ENCODE measurements around the gene TMOD2. TPM values are rescaled to one million over a fixed set of nuclear protein-coding genes. Genes with fewer than 3 reads are reported as not detected.

TMOD2 gene
- 10 to 100 TPM; 10.9 to 12.8 TPM for total RNA-seq

DNA sequence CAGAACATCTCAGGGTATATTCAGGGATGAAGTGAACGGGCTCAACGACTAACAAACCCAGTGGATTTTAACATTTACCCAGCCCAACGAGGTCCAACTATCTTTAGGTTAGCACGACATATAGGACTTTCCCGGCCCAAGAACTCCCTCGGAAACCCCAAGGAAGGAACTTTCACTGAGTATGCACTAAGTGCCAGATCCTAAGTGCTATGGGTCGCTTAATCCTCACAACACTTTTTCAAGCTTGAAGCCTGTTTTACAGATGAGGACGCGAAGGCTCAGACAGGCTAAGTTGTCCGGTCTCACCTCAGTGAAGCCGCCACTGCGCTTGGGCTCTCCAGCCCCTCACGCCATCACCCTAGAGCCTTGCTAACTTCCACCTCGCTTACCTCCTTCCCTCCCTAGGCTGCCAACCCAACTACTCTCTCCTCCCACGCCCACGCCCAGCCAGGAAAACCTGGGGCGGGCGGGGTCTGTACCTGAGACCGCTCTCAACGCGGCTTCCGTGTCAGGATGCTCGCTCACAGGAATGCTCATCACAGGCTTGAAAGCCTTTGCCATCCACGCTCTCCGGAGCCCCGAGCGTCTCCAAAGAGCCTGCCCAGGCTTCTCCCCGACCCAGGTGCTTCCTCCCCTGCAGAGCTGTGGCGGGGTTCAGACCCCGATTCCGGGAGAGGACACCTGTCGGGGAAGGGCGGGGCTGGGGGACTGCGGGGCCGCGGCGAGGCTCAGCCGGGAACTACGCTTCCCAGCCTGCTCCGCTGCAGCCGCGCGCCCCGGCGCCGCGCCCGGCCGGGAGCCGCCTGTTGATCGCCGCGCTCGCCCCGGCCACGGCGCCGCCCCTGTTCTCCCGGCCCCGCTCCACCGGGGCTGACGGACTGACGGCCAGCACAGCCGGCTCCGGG is at the start of gene TMOD2:
Gene TMOD2 (plus strand): TSS at position 806 of the 905 bp plus-strand sequence. CDS start 14,845 bp downstream, outside the sequence.
- Mint-ChIP-seq H3K36me3 (ENCODE audit: low read depth) (peaks cover 18% of the 10 kb centered on the region), H3K4me1 (peaks cover 38% of the 10 kb centered on the region), H3K4me3 (peak within 1 kb of the TSS; percentile 82), H3K27me3 (peaks cover 38% of the 10 kb centered on the region), H3K9me3 (peaks cover 9% of the 10 kb centered on the region), H3K27ac (no peak within 1 kb of the TSS)
- peak; percentile 42 for DNase-seq
- POLR2A ChIA-PET = no interaction called here
- CTCF ChIA-PET = interaction anchor here (1.0 to 2.0 kb wide), 2 partner anchors 10 to 15 kb away, joined by 3 to 8 read pairs; partner anchors contain the start of gene LYSMD2

DNA sequence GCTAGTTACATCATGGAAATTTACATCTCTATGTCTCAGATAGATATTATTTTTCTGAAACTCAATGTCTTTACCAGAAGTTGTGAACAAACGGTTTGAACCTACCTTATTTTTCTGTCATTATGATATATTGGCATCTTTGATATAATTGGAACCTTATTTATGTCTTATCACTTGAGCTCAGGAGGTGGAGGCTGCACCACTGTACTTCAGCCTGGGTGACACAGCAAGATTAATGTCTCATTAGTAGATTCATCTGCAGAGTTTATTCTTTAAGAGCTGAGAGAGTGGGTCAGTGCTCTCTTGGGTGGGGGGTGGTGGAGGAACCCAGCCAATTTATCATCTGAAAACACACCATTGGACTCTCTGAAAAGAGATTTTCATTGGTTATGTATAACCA is 48.7 kb upstream of the TMOD2 start:
- no peak overlapping the region for H3K4me3 Mint-ChIP-seq
- H3K27me3 Mint-ChIP-seq = peaks cover 29% of the 10 kb centered on the region
- no peaks in the 10 kb centered on the region for H3K4me1 Mint-ChIP-seq
- no peaks in the 10 kb centered on the region for H3K36me3 Mint-ChIP-seq (ENCODE audit: low read depth)
- DNase-seq = no peak
- H3K9me3 Mint-ChIP-seq = no peaks in the 10 kb centered on the region
- no peak overlapping the region for H3K27ac Mint-ChIP-seq
- ChIA-PET POLR2A (no interaction called here), CTCF (interaction anchor here (0.6 kb wide), 1 partner anchor 1641 kb away, joined by 4 read pairs; no protein-coding TSS in a partner anchor)

DNA sequence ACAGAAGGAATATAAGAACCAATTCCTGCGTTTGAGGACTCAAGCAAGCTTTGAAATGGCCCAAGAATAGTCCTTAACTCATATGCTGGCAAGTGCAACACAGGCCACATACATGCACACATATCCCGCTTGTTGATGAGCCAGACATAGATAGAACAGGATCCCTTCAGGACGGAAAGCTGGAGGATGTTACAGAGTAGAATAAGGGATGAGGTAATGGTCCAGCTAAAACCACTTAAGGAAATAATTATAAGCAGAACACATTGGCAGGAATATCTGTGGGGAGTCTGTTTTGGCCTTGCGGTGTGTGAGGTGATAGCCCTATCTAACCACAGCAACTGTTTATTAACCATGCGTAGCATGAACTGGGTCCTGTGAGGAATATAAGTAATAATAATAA is 45.1 kb upstream of the TMOD2 start:
- ChIA-PET CTCF (no interaction called here), POLR2A (no interaction called here)
- Mint-ChIP-seq H3K4me1 (no peaks in the 10 kb centered on the region), H3K36me3 (ENCODE audit: low read depth) (no peaks in the 10 kb centered on the region), H3K4me3 (no peak overlapping the region), H3K27ac (no peak overlapping the region), H3K27me3 (peaks cover 11% of the 10 kb centered on the region), H3K9me3 (no peaks in the 10 kb centered on the region)
- DNase-seq = no peak

- CTCF ChIA-PET = no interaction called here
- POLR2A ChIA-PET = no interaction called here
- Mint-ChIP-seq H3K4me1 (no peaks in the 10 kb centered on the region), H3K27ac (no peak overlapping the region), H3K36me3 (ENCODE audit: low read depth) (no peaks in the 10 kb centered on the region), H3K4me3 (no peak overlapping the region), H3K27me3 (peaks cover 11% of the 10 kb centered on the region), H3K9me3 (no peaks in the 10 kb centered on the region)
- no peak for DNase-seq
Measured at GRCh38 chr15:51706926-51707608, 44.3 kb upstream of the TMOD2 start.

GRCh38 chr15:51708013-51708412 is 43.4 kb upstream of the TMOD2 start:
- CTCF ChIA-PET = no interaction called here
- Mint-ChIP-seq H3K4me3 (no peak overlapping the region), H3K36me3 (ENCODE audit: low read depth) (no peaks in the 10 kb centered on the region), H3K27me3 (peaks cover 3% of the 10 kb centered on the region), H3K9me3 (no peaks in the 10 kb centered on the region), H3K27ac (no peak overlapping the region), H3K4me1 (no peaks in the 10 kb centered on the region)
- no peak for DNase-seq
- POLR2A ChIA-PET = no interaction called here

GRCh38 chr15:51709031-51709430 is 42.4 kb upstream of the TMOD2 start:
- H3K4me1 Mint-ChIP-seq = no peaks in the 10 kb centered on the region
- H3K27ac Mint-ChIP-seq = no peak overlapping the region
- peaks cover 3% of the 10 kb centered on the region for H3K27me3 Mint-ChIP-seq
- DNase-seq = no peak
- no peak overlapping the region for H3K4me3 Mint-ChIP-seq
- CTCF ChIA-PET = no interaction called here
- POLR2A ChIA-PET = no interaction called here
- H3K36me3 Mint-ChIP-seq (ENCODE audit: low read depth) = no peaks in the 10 kb centered on the region
- H3K9me3 Mint-ChIP-seq = no peaks in the 10 kb centered on the region

GRCh38 chr15:51714162-51714561 is 37.2 kb upstream of the TMOD2 start:
- DNase-seq = no peak
- ChIA-PET CTCF (no interaction called here), POLR2A (no interaction called here)
- peaks cover 2% of the 10 kb centered on the region for H3K36me3 Mint-ChIP-seq (ENCODE audit: low read depth)
- H3K4me1 Mint-ChIP-seq = no peaks in the 10 kb centered on the region
- no peak overlapping the region for H3K4me3 Mint-ChIP-seq
- no peak overlapping the region for H3K27ac Mint-ChIP-seq
- no peaks in the 10 kb centered on the region for H3K27me3 Mint-ChIP-seq
- no peaks in the 10 kb centered on the region for H3K9me3 Mint-ChIP-seq

DNA sequence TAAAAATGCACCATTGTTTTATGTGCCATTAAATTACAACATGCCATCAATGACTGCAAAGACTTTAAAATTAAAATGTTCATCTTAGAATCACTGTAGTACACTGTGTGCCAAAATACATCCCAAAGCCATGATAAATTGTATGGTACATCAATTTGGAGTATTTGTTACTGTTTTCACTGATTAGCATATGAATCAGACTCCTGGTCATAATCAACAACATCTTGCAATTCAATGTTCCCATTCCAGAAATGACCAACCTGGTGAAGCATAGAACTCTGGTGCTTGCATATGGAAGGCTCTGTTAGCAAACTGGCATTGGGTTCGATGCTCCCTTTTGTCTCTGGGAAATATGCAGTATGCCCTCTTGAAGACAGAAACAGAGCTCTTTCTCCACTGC is 36.5 kb upstream of the TMOD2 start:
- no peak overlapping the region for H3K27ac Mint-ChIP-seq
- no peak overlapping the region for H3K4me3 Mint-ChIP-seq
- H3K9me3 Mint-ChIP-seq = no peaks in the 10 kb centered on the region
- ChIA-PET POLR2A (no interaction called here), CTCF (no interaction called here)
- H3K4me1 Mint-ChIP-seq = no peaks in the 10 kb centered on the region
- peaks cover 2% of the 10 kb centered on the region for H3K36me3 Mint-ChIP-seq (ENCODE audit: low read depth)
- H3K27me3 Mint-ChIP-seq = no peaks in the 10 kb centered on the region
- no peak for DNase-seq

DNA sequence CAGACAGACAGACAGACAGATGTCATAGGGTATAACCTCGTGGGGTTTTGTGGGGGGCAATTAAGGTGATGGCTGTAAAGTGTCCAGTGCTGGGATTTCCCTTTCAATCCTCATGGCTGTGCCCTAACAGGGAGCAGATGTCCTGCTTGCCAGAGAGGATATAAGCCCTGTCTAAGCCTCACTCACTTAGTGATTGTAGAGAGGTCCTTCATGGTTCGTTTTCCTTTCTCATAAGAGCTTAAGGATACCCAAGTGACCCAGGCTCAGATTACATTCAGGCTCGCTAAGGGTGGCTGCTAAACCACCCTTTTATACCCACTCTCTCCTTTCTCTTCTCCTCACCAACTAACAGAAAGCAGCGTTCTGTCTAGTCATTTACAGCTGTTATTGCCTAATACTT is 33.2 kb upstream of the TMOD2 start:
- DNase-seq = no peak
- Mint-ChIP-seq H3K36me3 (ENCODE audit: low read depth) (peaks cover 22% of the 10 kb centered on the region), H3K27me3 (no peaks in the 10 kb centered on the region), H3K9me3 (no peaks in the 10 kb centered on the region), H3K27ac (no peak overlapping the region), H3K4me3 (no peak overlapping the region), H3K4me1 (peaks cover 4% of the 10 kb centered on the region)
- CTCF ChIA-PET = no interaction called here
- POLR2A ChIA-PET = no interaction called here

- no peak for DNase-seq
- H3K4me1 Mint-ChIP-seq = peaks cover 4% of the 10 kb centered on the region
- H3K36me3 Mint-ChIP-seq (ENCODE audit: low read depth) = peaks cover 25% of the 10 kb centered on the region
- no peaks in the 10 kb centered on the region for H3K9me3 Mint-ChIP-seq
- H3K27ac Mint-ChIP-seq = no peak overlapping the region
- H3K4me3 Mint-ChIP-seq = no peak overlapping the region
- ChIA-PET POLR2A (no interaction called here), CTCF (no interaction called here)
- no peaks in the 10 kb centered on the region for H3K27me3 Mint-ChIP-seq
Measured at GRCh38 chr15:51718746-51719145, 32.7 kb upstream of the TMOD2 start.

GRCh38 chr15:51720201-51720995 is 31.0 kb upstream of the TMOD2 start:
- no peak overlapping the region for H3K4me3 Mint-ChIP-seq
- no peaks in the 10 kb centered on the region for H3K9me3 Mint-ChIP-seq
- ChIA-PET POLR2A (no interaction called here), CTCF (interaction anchor here (0.6 kb wide), 1 partner anchor 54 kb away, joined by 4 read pairs; no protein-coding TSS in a partner anchor)
- H3K27ac Mint-ChIP-seq = no peak overlapping the region
- H3K4me1 Mint-ChIP-seq = peaks cover 12% of the 10 kb centered on the region
- H3K27me3 Mint-ChIP-seq = no peaks in the 10 kb centered on the region
- peaks cover 32% of the 10 kb centered on the region for H3K36me3 Mint-ChIP-seq (ENCODE audit: low read depth)
- no peak for DNase-seq

DNA sequence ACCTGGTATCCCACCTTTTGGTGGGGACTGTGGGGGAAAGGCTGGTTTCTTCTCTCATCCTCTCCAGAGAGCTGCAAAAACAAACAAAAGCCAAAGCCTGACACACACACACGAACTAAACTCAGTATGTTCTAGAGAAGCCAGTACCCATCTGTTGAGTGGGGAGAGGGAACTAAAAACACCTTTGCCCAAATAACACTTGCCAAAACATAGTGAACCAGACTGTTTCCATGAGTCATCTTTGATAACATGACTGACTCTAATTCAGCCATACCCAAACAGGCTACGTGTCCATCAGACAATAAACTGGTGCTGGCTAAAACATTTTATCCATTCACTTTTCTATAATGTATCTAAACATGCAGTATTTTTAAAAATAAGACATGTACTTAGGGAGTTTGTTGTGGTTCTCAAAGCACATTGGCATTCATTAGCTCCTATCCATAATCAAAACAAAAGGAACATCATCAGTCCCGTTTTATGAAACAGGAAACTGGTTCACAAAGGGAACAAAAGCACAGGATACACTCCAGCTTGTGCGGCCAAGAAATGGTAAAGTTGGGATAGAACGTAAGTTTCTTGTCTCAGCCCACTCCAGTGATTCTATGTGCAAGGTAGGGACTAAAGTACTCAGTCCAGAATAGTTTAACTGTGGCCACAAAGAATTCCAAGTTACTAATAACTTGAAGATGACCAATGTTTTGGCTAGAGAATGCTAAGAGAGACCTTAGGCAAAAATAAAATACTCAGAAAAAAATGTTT is 30.0 kb upstream of the TMOD2 start:
- ChIA-PET POLR2A (no interaction called here), CTCF (interaction anchor here (1.0 kb wide), 1 partner anchor 40 kb away, joined by 3 read pairs; the partner anchor contains the start of gene SCG3)
- H3K27ac Mint-ChIP-seq = no peak overlapping the region
- no peak overlapping the region for H3K4me3 Mint-ChIP-seq
- no peaks in the 10 kb centered on the region for H3K9me3 Mint-ChIP-seq
- H3K27me3 Mint-ChIP-seq = no peaks in the 10 kb centered on the region
- DNase-seq = no peak
- peaks cover 15% of the 10 kb centered on the region for H3K4me1 Mint-ChIP-seq
- H3K36me3 Mint-ChIP-seq (ENCODE audit: low read depth) = peaks cover 32% of the 10 kb centered on the region
